ENCODE measurements around the gene EYS. TPM values are rescaled to one million over a fixed set of nuclear protein-coding genes. Genes with fewer than 3 reads are reported as not detected.

The EYS gene
- total and polyA plus RNA-seq, 9 of the 15 experiments (the other 6 are each of a cell fraction or from before 2014, with no cell fraction given), result 0.03 to 0.36 (median 0.10) TPM; not detected in 2

DNA sequence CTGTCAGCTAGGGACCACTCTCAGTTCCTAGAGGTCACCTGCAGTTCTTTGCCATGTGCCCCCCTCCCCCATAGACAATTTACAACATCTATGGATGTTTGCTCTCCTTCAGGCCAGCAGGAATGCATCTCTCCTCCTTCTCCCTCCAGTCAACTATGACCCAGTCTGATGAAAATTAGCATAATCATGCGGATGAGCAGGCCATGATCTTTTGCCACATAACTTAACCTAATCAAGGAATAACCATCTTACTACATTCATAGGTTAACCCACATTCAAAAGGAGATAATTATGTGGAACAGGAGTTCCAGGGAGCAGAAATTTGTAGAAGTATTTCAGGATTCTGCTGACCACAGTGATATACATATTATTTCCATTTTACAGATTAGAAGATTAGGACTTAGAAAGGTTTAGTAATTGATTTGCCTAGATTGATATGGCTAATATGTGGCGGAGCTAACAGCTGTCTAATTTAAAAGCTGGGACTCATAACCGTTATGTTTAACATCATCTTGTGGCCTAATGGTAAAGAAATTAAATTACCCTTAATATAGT, 1585.9 kb downstream of the EYS start:
- H3K27ac ChIP-seq (ENCODE audit: extremely low read depth, low read depth, low read length), result no peak overlapping the region
- no peaks in the 10 kb centered on the region for H3K9me1 ChIP-seq (ENCODE audit: control insufficient read depth, insufficient read depth, low read length)
- no peak for DNase-seq (ENCODE audit: extremely low read depth in 1 of 4, low spot score in 3 of 4)
- TF ChIP-seq HDAC2 (IDR thresholded peaks at IDR 0.05) (no peak), LEF1 (IDR thresholded peaks at IDR 0.05) (no peak), HNRNPH1 (optimal IDR thresholded peaks at IDR 0.05; ENCODE audit: low read depth, low read length) (no peak), ARID1B (IDR thresholded peaks at IDR 0.05) (no peak), PCBP1 (IDR thresholded peaks at IDR 0.05; ENCODE audit: low read depth, low read length, poor library complexity, severe bottlenecking) (no peak), ZNF586 (CRISPR knock-in tag; conservative IDR thresholded peaks at IDR 0.05) (no peak), ZNF79 (CRISPR knock-in tag; IDR thresholded peaks at IDR 0.05; ENCODE audit: low read depth) (no peak), ZNF175 (CRISPR knock-in tag; IDR thresholded peaks at IDR 0.05; ENCODE audit: low read depth) (no peak), GATA2 (CRISPR knock-in tag; IDR thresholded peaks at IDR 0.05) (no peak)
- TF ChIP-seq, protein P1, sequence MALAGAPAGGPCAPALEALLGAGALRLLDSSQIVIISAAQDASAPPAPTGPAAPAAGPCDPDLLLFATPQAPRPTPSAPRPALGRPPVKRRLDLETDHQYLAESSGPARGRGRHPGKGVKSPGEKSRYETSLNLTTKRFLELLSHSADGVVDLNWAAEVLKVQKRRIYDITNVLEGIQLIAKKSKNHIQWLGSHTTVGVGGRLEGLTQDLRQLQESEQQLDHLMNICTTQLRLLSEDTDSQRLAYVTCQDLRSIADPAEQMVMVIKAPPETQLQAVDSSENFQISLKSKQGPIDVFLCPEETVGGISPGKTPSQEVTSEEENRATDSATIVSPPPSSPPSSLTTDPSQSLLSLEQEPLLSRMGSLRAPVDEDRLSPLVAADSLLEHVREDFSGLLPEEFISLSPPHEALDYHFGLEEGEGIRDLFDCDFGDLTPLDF (CRISPR knock-in tag; IDR thresholded peaks at IDR 0.05), result no peak
- TF ChIP-seq, protein P2, sequence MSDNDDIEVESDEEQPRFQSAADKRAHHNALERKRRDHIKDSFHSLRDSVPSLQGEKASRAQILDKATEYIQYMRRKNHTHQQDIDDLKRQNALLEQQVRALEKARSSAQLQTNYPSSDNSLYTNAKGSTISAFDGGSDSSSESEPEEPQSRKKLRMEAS (CRISPR knock-in tag; IDR thresholded peaks at IDR 0.05), result no peak
- ChIA-PET CTCF (ENCODE audit: low intra/inter-chr PET ratio) (no interaction called here), POLR2A (no interaction called here)
- FAIRE-seq, result no peak
- no peaks in the 10 kb centered on the region for H3K4me1 ChIP-seq (replicated peaks in 1 of 2; ENCODE audit: control insufficient read depth in 2 of 2, insufficient read depth in 2 of 2, low read length in 2 of 2)
- 0% methylated on average over 3 of the region's 3 CpGs for WGBS (ENCODE audit: insufficient coverage, low coverage, missing lambda C conversion rate)
- H2AFZ ChIP-seq (ENCODE audit: low read depth, low read length), result no peak overlapping the region
- in situ Hi-C loops (cut with MboI) (no loop called here), intact Hi-C loops (cut with micrococcal nuclease) (no loop called here)
- no peaks in the 10 kb centered on the region for H3K36me3 ChIP-seq (ENCODE audit: control insufficient read depth, insufficient read depth, low read length)
- ATAC-seq, result no peak
- no peak overlapping the region for H3K4me2 ChIP-seq (ENCODE audit: insufficient read depth, low read length)
- no TSS peak for BruUV-seq (replicated peaks)
- H3K9me3 ChIP-seq (replicated peaks; ENCODE audit: control insufficient read depth, insufficient read depth, low read depth, low read length), result no peaks in the 10 kb centered on the region
- no peaks in the 10 kb centered on the region for H3K27me3 ChIP-seq (ENCODE audit: control insufficient read depth in 2 of 2, insufficient read depth in 2 of 2, low read length in 2 of 2)
- no peaks in the 10 kb centered on the region for H4K20me1 ChIP-seq (replicated peaks; ENCODE audit: control insufficient read depth, insufficient read depth, low read length)
- no peak overlapping the region for H3K9ac ChIP-seq (ENCODE audit: insufficient read depth in 1 of 2, low read depth in 2 of 2, low read length in 2 of 2)
- H3K79me2 ChIP-seq (ENCODE audit: control insufficient read depth, insufficient read depth, low read length), result no peaks in the 10 kb centered on the region
- H3K4me3 ChIP-seq, result no peak overlapping the region
